GM12872 (cell line): ENCODE data around the gene SLC26A8.

Experiments used
- CTCF ChIP-seq: IDR thresholded peaks from 3 replicates; pipeline ENCODE4 v1.5.1; 2011; ENCODE audit warnings: low read depth, mild to moderate bottlenecking, low read length, moderate library complexity; ENCODE audit not compliant: insufficient read depth

Gene SLC26A8

DNA sequence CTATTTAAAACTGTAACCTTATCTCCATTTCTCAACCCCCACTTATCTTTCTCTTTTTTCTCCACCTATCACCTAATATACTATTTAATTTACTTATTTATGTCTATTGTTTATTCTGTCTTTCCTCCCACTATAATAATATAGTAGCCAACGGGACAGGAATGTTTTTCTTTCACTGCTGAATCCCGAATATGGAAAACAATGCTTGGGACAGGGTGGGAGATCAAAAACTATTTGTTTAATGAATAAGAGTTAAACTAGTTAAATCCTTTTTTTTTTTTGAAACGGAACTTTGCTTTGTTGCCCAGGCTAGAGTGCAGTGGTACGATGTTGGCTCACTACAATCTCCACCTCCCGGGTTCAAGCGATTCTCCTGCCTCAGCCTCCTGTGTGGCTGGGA is 109.9 kb downstream of the SLC26A8 start:
- TF ChIP-seq CTCF, result no peak

DNA sequence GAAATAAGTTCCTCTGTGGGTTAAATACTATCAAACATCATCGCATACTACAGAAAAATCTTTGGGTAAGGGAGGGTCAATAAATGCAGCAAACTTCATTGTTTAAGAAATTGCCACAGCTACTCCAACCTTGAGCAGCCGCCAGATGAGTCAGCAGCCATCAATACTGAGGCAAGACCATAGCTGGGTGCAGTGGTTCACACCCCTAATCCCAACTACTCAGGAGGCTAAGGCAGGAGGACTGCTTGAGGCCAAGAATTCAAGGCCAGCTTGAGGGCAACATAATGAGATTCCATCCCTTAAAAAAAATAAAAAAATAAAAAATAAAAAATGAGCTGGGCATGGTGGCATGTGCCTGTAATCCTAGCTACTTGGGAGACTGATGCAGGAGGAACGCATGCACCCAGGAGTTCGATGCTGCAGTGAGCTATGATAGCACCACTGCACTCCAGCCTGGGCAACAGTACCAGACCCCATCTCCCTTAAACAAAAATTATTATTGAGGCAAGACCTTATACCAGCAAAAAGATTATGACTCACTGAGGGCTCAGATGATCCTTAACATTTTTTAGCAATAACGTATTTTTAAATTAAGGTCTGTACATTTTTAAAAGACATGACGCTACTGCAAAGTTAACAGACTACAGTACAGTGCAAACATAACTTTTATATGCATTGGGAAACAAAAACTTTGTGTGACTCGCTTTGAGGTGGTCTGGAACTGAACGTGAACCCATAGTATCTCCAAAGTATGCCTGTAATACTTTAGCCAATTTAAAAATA is 112.4 kb downstream of the SLC26A8 start:
- TF ChIP-seq CTCF, result no peak

GRCh38 chr6:35907750-35908149 is 116.7 kb downstream of the SLC26A8 start:
- no peak for TF ChIP-seq CTCF

DNA sequence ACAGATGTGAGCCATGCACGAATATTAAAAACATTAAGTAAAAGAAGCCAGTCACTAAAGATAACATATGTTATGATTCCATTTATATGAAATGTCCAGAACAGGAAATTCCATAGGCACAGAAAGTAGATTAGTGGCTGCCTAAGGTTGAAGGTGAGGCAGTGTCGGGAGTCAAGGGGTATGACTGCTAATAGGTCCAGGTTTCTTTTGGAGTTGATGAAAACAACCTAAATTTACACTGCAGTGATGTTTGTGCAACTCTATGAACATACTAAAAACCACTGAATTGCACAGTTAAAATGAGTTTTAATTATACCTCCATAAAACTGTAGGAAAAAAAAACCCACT is 118.0 kb downstream of the SLC26A8 start:
- no peak for TF ChIP-seq CTCF

DNA sequence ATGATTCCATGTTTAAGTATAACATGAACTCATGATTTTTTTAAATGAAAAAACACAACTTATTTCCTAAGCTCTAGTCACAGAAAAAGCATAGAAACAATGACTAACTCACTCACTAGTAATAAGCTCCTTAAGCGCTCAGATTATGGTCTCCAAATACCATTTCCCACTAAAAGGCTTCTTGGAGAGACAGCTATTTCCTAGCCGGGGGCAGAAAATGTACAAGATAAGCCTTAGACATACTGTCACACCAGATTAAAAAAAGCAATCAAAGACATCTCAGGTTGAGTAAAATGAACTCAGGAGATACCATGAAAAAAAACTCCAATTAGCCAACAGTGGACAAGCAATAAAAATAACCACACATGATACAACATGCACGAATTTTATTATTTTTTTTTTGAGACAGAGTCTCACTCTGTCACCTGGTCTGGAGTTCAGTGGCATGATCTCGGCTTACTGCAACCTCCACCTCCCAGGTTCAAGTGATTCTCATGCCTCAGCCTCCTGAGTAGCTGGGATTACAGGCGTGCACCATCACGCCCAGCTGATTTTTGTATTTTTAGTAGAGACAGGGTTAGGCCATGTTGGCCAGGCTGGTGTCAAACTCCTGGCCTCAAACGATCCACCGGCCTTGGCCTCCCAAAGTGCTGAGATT is 118.5 kb downstream of the SLC26A8 start:
- no peak for TF ChIP-seq CTCF

DNA sequence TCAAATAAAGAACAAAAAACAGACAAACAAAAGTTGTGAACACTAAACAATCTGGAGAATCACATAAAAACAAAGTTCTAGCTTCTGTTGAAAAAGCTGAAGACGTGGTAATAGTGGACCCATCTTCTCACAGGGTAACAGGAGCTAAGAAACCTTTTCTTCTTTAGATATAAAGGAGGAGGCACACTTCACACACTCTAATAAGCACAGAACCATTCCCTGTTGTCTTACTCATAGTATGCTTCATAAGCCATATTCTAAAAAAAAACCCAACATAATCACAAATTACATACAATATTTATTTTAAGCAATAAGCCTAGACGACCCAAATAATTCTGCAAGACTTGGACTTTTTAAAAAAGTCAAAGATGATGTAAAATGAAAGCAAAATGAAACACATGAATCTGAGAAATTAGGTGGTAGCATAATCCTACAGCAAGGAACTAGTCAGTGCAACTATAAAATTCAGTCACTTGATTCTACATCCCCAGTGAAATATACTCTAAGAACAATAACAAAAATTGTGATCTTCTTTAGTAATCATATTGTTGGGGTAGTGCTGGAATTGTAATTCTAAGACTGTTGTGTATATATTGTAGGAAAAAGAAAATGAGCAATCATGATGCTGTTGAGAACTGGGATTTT is 119.2 kb downstream of the SLC26A8 start:
- no peak for TF ChIP-seq CTCF

GRCh38 chr6:35903679-35904078 is 120.8 kb downstream of the SLC26A8 start:
- TF ChIP-seq CTCF, result no peak
